ENCODE data around the gene HOXB7. TPM values are rescaled to one million over a fixed set of nuclear protein-coding genes. Genes with fewer than 3 reads are reported as not detected.
A peak's percentile ranks its signal among the peaks of the same experiment; 100 is the strongest.

The HOXB7 gene
- total RNA-seq, 1 experiment from 2014 or later = 37.3 TPM

DNA sequence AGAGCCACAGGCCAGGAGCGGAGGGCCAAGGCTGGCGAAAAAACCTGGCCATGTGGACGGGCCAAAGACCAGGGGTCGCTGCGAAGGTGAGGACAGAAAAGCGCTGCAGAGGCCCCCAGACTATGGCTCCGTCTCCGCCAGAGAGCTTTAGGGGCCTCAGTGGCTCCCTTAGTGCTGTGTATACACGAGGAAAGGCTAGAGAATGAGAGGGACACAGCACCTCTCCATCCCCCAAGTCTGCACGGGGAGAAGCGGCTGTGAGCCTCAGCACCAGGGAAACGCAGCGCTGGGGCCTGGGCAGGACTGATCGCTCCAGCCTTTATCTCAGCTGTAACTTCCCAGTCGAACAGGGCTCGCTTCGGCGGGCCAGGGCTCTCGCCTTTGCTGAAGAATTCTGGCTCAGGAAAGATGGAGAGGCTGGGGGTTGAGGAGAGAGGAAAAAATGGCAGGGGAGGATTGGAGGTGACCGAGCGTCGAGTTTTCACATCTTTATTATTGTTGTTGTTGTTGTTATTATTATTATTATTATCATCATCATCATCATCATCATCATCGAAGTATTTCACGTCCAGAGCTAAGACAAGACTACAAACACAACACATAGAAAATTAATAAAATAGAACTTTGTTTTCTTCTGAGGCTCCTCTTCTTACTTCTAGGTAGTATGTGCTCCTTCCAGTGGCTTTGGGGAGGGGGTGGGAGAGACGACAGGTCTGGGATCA is 15.4 kb downstream of the HOXB7 start:
- DNase-seq (ENCODE audit: low read depth) = no peak

DNA sequence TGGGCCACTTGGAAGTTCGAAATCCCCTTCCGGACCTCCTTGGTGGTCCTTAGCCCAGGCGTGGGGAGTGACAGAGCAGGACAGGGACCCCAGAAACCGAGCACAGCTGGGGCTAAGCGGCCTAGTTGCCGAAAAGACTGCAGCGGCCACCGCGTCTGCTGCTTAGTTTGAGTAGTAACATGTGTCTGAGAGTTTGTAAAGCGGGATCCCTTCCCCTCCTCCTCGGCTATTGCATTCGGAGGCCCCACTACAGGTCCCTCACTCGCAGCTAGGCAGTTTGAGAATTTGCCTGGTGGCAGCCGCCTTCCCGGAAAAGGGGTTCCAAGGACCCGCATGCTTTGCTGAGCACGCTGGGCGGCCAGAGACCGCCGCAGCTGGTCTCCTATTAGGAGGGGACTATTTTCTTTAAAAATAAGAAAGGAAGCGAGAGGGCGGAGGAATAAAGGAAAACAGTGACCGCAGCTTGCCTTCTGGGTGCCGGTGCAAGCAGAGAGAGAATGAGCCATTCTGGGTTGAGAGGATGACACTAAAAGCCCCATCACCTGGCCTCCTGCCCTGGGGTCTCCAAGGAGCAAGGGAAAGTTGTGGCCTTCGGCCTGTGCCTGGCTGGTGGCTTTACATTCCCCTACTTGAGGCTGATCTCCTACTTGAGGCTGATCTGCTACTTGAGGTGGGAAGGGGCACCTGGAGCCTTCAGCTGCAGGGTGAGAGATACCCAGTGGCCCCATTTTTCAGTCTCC is 16.1 kb downstream of the HOXB7 start:
- no peak for DNase-seq (ENCODE audit: low read depth)

DNA sequence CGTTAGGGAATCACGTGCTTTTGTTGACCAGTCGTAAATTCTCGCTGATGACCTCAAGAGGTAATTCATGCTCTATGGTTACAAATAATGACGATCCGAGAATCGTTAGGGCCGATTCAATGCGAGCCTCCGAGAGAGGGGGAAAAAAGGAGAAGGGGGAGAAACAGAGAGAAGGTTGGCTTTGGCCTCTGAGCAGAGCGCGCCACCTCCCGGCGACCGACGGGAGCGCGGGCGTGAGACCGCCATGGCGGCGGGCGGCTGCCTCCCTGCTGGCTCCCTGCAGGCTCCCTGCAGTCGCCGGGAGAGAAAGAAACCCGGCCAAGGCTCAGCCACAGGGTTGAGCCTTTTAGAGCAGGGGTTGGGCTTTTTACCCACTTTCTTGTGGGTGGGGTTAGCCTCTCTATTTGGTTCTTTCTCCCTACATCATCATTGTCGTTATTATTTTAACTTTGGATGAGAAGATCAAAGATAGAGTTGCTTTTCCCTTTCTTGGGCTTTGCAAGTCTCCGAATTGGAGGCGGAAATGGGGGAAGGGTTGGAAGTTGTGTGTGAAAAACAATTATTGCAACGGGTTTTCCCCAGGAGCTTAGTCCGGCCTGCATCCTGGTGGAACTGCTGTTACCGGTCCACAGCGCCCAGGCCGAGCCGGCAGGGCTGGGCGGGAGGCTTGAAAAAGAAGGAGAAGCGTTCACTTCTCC is 16.8 kb downstream of the HOXB7 start:
- peak; percentile 85 for DNase-seq (ENCODE audit: low read depth)

DNA sequence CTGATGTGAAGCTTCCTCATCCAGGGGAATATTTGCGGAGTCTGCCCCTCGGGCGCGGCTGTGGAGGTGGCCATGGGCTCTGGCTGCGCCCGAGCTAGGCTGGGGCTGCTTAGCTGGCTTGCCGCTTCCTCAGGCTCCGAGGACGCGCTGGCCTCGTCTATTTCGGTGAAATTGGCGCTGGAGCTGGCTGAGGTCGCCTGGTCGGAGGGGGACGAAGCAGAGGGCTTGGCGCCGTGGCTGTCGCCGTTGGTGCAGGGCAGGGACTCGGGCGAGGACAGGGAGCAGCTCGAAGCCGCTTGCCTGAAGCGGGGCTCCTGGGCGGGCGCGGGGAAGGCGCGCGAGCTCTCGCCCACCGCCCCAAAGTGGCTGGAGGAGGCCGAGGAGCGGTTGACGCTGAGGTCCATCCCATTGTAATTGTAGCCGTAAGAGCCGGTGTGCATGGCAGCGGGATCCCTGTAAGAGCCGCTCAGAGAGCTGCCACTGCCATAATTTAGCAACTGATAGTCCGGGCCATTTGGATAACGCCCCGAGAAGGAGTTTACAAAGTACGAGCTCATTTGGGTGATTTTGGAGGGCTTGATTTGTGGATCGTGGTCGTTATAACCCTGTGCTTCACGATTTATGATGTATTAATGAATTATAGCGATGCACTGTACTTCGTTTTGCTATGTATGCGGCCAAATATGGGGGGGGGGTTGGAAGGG is 17.5 kb downstream of the HOXB7 start, which contains the start of gene HOXB5:
TSS of gene HOXB5 (minus strand) at position 654 of the 704 bp plus-strand sequence. CDS start at position 557, 97 bp downstream.
- no peak for DNase-seq (ENCODE audit: low read depth)

DNA sequence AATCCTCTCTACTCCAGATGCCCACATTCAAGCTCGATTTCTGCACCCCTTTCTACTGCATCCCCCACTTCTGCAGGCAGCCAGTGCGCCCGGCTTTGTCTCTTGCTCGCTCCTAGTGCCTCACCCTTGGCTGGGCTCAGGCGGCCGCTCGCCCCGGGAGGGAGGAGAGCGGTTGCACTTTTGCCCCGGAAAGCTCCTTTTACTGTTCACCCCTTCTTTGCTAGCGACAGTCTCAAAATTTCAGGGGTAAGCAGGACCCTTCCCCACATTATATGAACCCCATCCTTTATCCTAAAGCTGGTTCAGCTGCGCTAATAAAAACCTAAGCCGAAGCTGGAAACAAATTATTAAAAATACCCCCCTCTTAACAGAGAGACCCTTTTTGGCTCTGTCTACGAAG is 18.2 kb downstream of the HOXB7 start:
- DNase-seq (ENCODE audit: low read depth) = no peak

DNA sequence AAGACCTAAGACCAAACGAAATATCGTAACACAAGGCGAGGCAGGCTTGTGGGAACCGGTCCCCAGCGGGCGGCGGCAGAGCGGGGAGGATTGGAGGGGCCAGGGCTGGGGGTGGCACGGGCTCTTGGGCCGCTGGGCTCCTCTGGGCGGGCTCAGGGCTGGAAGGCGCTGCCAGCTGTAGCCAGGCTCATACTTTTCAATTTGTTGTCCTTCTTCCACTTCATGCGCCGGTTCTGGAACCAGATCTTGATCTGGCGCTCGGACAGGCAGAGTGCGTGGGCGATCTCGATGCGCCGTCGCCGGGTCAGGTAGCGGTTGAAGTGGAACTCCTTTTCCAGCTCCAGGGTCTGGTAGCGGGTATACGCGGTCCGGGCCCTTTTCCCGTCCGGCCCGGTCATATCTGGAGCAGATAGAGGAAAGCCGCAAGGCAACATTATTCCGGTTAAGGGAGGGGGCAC is 18.7 kb downstream of the HOXB7 start:
- DNase-seq (ENCODE audit: low read depth) = no peak

DNA sequence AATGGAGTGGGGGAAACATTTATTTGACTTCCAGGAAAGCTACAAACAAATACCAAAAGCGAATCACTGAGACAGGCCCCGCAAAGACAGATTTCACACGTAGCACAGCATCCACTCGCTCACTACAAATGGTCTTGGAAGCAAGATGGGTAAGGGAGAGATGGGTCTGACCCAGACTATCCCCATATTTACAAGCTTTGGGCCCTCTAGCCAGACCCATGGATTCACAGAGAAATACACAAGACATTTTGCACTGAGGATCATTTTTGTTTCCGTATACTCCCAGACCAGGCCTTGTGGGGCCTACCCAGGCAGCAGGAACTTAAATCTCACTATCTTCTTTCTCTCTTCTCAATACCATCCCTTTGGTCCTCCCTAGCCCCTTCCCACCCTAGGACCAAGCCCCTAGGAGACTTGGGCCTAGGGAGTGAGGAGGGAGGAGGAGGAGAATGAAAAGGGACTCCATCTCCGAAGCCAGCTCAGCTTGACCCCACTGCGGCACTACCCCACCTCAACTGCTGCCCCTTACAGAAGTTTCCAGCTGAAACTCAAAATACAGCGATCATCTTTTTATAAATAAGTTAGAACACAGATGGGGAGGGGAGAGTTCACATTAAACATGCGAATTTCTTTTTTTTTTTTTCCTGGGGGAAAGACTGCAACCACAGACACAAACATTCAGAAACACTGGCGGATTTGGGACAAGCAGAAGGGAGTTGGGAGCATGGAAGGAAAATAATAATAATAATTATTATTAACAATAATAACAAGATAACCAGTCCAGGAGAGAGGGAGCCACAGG is 19.4 kb downstream of the HOXB7 start:
- no peak for DNase-seq (ENCODE audit: low read depth)

DNA sequence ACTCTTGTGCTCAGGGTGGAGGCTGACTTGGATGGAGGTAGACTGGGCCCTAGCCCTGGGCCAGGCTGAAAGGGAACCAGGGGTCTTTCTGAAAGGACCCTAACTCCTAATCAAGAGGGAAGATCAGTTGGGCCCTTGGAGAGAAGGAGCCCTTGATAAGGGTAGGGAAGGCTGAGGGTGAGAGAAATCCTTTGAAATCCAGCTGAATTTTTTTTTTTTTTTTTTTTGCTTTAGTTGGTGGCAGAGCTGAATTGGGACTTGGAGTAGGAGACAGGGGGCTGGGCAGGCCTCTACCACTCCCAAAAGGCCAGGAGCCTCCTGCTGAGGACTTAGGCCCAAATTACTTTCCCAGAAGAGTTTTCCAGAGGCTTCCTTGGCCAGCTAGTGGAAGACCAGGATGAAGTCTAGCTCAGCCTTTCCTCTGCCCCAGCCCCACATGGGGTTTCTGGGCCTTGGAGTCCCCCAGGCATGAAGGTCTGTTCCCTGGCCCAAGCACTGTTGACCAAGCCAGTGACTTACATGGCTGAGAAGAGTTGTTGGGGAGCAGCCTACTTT is 20.1 kb downstream of the HOXB7 start:
- no peak for DNase-seq (ENCODE audit: low read depth)

DNA sequence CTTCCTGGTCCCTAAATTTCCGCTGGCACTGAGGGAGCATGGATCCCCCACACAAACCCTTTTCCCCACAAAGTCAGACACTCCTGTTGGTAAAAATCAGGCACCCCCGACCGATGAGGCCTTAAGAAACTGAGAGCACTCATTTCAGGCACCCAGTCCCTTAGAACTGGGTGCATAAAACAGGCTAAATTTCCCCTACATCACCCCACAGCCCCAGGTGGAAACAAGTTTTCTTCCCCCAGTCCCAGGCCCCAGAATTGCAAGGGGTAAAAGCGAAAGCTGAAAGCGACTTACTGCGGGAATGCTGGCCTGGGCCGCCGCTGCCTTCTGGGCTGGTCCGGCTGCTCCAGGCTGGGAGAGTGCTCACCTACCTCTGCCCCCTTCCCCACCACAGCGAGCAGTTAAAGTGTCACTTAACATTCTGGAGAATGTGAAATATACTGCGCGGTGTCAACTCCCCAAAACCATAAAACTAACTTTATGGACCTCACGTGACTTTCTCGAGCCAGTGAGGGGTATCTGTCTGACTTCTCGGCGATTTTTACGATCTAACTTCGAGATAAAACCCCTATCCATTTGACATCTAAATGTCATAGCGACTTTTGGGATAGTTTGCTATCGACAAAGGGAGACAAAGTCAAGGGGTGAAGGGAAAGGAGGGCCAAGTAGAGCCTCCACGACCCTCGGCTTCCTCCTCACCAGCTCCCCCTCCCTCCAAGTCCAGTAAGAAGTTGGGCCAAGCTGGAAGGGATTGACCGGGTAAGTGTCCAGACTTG is 20.8 kb downstream of the HOXB7 start, which contains the start of gene HOXB3:
TSS of gene HOXB3 (minus strand) at position 411 of the 776 bp plus-strand sequence. CDS start 37,767 bp downstream, outside the sequence.
- no peak for DNase-seq (ENCODE audit: low read depth)

DNA sequence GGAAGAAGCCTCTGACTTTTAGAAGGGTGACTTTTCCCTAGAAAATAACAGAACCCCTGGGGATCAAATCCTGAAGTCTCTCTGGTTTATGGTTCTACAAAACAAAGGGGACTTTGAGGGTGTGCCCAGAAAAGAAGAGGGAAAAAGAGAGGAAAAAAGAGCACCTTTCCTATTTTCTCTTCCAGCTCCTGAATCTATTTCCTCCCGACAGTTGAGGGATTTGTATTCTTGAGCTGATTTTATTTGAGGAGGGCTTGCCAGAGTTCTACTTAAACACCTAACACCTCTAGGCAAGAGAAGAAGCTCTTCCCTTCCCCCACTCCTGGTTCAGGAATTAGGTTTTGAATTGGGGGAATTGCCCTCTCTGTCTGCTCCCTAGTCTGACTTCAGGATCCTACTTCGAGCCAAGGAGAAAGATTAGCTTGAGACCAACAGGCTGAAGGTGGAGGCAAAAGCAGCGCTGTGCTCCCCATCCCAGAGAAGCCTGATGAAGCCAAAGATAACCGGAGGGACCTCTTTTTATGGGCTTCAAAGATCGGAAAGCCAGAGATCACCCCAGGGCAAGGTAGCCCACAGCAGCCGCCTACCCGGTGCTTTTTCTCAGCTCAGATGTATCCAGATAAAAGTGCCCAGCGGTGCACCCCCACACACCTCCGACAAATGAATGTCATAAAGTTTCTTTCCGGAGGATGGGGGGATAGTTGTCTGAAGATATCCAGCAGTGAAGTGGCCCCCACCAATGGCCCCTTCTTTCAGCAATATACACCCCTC is 21.6 kb downstream of the HOXB7 start:
- no peak for DNase-seq (ENCODE audit: low read depth)

DNA sequence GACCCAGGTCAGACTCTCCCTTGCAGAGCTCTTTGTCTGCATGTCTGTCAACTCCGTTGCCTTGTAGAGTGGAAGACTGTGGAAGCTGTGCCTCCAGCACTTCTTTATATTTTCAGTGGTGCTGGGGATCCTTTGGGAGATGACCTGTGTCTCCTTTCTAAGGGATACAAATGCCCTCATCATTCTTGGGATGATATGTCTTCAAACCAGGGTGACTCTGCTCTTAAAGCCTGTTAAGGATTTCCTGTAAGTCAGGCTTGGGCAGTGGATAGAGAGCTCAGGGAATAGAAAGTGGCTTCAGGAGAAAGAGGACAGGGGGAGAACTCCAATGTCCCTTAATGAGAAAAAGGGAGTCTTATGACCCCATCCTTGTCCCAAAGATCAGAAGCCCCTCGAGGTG is 22.3 kb downstream of the HOXB7 start:
- peak; percentile 29 for DNase-seq (ENCODE audit: low read depth)

DNA sequence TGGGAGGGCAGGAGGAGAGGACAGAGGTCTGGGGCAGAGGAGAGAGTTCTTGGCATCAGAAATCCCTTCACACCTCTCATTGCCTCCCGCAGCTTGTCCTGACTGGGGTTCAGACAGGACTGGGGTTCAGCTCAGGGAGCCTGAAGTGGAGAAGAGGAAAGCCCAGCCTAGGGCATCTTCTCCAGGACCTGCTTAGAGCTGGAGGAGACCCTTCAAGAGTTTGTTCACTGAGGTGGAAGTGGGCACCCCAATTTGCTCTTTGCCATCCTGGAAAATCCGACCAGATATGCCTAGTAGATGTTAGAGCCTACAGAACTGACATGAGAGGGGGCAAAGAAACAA is 22.8 kb downstream of the HOXB7 start:
- no peak for DNase-seq (ENCODE audit: low read depth)

DNA sequence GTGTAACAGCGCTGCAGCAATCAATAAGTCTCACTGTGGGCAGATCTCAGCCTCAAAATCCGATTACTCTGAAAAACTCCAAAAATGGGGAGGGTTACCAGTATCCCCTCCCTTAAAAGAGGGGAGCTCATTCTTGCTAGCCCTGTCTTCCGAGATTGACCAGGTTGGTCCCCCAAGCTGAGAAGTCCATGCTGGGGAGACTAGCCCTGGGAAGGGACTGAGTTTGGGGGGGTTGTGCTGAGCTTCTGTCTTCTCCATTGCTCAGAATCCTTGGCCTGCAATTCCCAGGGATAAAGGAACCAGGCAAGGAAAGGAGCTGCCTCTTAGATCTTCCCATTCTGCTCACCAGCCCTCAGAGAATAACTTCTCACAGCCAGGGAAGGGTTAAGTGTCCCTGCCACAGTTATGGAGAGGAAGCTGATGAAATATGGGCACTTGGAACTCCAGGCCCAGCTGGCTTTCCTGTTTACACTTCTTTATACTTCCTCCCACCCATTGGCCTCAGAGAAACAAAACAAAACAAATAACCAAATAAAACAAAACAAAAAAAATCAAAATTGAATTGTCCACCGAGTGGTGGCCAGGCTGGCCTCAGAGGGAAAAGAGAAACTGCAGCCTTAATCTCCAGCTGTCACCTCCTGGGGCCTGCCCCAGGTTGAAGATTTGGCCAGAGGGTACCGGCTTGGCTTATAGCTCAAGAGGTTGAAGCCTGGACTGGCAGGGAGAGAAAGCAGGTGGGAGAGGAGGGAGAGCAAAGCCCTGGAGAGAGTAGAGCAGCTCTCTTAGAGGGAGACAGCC is 23.3 kb downstream of the HOXB7 start:
- peak; percentile 68 for DNase-seq (ENCODE audit: low read depth)

DNA sequence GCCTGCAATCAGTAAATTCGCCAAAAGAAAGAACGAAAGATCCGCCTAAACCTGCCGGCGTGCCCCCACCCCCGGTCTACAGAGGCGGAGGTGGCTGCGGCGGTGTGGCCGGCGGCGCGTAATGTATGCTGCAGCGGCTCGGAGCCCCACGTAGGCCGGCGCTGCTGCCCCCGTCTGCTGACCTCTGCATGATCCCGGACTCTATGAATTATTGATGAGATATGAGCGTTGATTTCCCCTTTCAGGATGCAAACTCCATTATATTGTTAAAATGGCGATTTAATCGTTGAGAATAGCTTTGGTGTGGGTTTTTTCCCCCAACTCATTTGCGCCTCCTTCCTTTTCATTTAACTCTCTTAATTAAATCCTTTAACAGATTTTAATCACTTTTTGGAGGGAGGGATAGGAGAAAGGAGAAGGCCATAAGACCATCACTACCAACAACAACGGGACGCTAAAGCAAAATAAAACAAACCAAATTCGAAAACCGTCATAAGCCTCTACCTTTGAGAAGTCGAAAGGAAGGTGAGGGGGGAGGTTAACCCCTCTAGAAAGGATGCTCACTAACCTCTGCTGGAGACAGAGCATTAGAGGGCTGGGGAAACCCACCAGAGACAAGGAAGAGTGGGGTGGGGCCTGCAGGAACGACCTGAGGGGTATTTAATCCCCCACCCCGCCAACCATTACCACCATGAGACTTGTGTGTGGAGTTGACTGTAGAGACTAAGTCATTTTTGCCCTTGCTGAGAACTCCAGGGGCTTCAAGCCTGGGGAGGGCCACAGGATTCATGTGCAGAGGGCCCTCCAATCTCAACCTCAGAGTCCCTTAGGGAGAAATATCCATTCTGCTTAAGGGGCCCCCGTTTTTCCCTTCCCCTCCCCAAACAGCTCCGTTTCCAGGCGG is 24.2 kb downstream of the HOXB7 start:
- DNase-seq (ENCODE audit: low read depth) = no peak

DNA sequence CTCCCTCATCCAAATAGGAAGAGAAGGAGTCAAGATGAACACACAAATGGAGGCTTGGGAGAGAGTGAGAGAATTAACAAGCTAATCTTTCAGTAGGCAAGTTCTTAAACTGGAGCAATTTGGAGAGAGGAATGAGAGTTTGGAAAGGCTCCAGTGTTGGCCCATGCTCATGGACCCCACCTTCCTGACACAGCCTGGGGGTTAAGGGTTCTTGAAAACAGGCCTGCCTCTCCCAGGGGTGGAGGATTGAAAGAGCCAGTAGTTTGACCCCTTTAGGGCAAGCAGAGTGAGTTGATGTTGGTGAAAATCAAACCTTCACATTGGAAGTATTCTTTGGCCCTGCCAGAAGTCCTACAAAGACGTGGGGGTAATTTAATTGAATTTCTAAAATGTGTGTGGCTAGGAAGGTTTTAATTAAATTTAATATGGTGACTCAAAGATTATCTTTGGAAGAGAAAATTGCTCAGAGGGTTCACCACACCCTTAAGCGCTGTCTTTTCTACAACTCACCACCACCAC is 26.5 kb downstream of the HOXB7 start:
- no peak for DNase-seq (ENCODE audit: low read depth)

DNA sequence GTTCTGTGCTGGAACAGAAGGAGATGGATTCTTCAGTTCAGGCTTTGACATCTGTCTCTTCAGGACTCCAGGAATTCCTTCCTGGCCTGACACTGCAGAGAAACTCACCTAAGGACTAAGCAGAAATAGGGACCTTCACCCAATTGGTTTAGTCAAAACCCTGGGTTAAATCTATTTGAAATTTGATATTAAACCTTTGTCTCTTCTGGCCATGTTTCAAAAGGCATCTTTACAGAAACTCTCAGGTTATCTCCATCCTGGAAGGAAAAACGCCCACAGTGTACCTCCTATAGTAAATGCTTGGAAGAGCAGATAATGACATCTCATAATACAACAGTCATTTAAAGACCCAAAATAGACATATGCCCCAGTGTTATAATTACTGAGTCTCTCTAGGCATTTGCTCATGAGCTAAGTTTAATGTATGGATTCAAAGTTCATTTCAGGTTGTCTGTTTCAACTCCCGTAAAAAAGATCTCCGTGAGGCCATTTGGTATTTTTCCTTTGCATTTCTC is 27.1 kb downstream of the HOXB7 start:
- DNase-seq (ENCODE audit: low read depth) = no peak

DNA sequence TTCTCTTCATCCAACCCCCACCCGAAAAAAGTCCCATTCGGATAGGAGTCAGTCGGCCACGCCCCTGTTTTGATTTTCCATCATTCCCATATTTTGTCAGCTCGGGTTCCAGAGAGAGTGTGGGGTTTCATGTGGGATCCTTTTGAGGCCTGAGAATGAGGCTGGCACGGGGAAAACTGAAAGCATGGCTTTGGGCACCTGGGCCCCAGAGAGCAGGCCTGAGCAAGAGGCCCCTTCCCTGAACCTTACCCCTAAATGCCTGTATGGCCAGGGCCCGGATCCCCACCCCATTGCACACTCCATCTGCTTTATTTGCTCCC is 28.1 kb downstream of the HOXB7 start:
- no peak for DNase-seq (ENCODE audit: low read depth)
